HepG2 (cell line): ENCODE data around the gene DISP2. TPM values are rescaled to one million over a fixed set of nuclear protein-coding genes. Genes with fewer than 3 reads are reported as not detected.
A peak's percentile ranks its signal among the peaks of the same experiment; 100 is the strongest.

Experiments
- BATF2 ChIP-seq: sonication (generic); formaldehyde crosslinking; IDR thresholded peaks from 2 replicates; pipeline ENCODE4 v1.8.0; 2022; ENCODE audit warnings: mild to moderate bottlenecking, missing genetic modification reagents, moderate library complexity
- GATAD1 ChIP-seq: IDR thresholded peaks from 2 replicates; pipeline ENCODE4 v1.6.1; 2016; ENCODE audit warnings: missing genetic modification reagents, missing compliant biosample characterization
- HDAC2 ChIP-seq: sonication (generic); formaldehyde crosslinking; IDR thresholded peaks from 2 replicates; pipeline ENCODE4 v1.4.0; 2020; ENCODE audit warnings: missing genetic modification reagents
- HIVEP1 ChIP-seq: sonication (generic); formaldehyde crosslinking; IDR thresholded peaks from 2 replicates; pipeline ENCODE4 v1.4.0; 2020; ENCODE audit warnings: mild to moderate bottlenecking, missing genetic modification reagents
- HNF4G ChIP-seq, 2 experiments: sonication (generic) in 1 of 2; formaldehyde crosslinking in 1 of 2; IDR thresholded peaks; 2 replicates each; pipeline versions ENCODE4 v1.4.0 to v1.6.1; 2011 to 2020; ENCODE audit warnings: borderline replicate concordance in 2 of 2, low read depth in 2 of 2, mild to moderate bottlenecking in 2 of 2, low read length in 1 of 2, missing genetic modification reagents in 1 of 2, moderate library complexity in 1 of 2
- HNRNPUL1 ChIP-seq: fragments of 200-400 bp; formaldehyde crosslinking; IDR thresholded peaks from 2 replicates; pipeline ENCODE4 v1.6.1; 2017; ENCODE audit warnings: low read depth, mild to moderate bottlenecking, low read length, moderate library complexity
- MYC ChIP-seq: sonication (generic); formaldehyde crosslinking; IDR thresholded peaks from 2 replicates; pipeline ENCODE4 v1.9.0; 2021; ENCODE audit warnings: missing genetic modification reagents, borderline replicate concordance
- NFKB2 ChIP-seq: sonication (generic); formaldehyde crosslinking; IDR thresholded peaks from 2 replicates; pipeline ENCODE4 v1.4.0; 2020; ENCODE audit warnings: missing genetic modification reagents, borderline replicate concordance
- RBM22 ChIP-seq: fragments of 200-400 bp; formaldehyde crosslinking; optimal IDR thresholded peaks from 2 replicates; pipeline ENCODE3; 2017; ENCODE audit warnings: mild to moderate bottlenecking, low read length, moderate library complexity
- RNF219 ChIP-seq: sonication (generic); formaldehyde crosslinking; IDR thresholded peaks from 2 replicates; pipeline ENCODE4 v1.5.0; 2020; ENCODE audit warnings: mild to moderate bottlenecking, missing genetic modification reagents
- SIX1 ChIP-seq: sonication (generic); formaldehyde crosslinking; IDR thresholded peaks from 2 replicates; pipeline ENCODE4 v1.4.0; 2020; ENCODE audit warnings: missing genetic modification reagents, borderline replicate concordance
- TFDP2 ChIP-seq: sonication (generic); formaldehyde crosslinking; IDR thresholded peaks from 2 replicates; pipeline ENCODE4 v1.4.0; 2020; ENCODE audit warnings: missing genetic modification reagents
- ZBTB38 ChIP-seq: sonication (generic); formaldehyde crosslinking; IDR thresholded peaks from 2 replicates; pipeline ENCODE4 v1.5.1; 2020; ENCODE audit warnings: mild to moderate bottlenecking, missing genetic modification reagents
- ZC3H13 ChIP-seq: sonication (generic); formaldehyde crosslinking; IDR thresholded peaks from 2 replicates; pipeline ENCODE4 v1.8.1; 2023; ENCODE audit warnings: mild to moderate bottlenecking, missing genetic modification reagents, moderate library complexity
- ZNF12 ChIP-seq: sonication (generic); formaldehyde crosslinking; IDR thresholded peaks from 2 replicates; pipeline ENCODE4 v1.5.0; 2020; ENCODE audit warnings: missing genetic modification reagents
- ZNF646 ChIP-seq: sonication (generic); formaldehyde crosslinking; IDR thresholded peaks from 2 replicates; pipeline ENCODE4 v1.9.0; 2021; ENCODE audit warnings: mild to moderate bottlenecking, missing genetic modification reagents
- polyA plus RNA-seq, 8 experiments: library from polyadenylated mRNA; depleted of rRNA in 3 of 8; stranded (reverse) in 7 of 8; unstranded in 1 of 8; fragments of >200 nt; fragmentation: Illumina TruSeq in 4 of 8; extraction: Trizol in 4 of 8; gene quantifications; 2 replicates each; pipeline versions ENCODE4 v1.2.1 to v1.2.3, GENCODE V29; 2011 to 2016; ENCODE audit warnings: low read depth in 4 of 8, missing spikeins in 1 of 8, mixed read lengths in 1 of 8; ENCODE audit not compliant: insufficient read depth in 1 of 8
- total RNA-seq, 5 experiments: library from RNA; depleted of rRNA; stranded (reverse); fragments of >200 nt; fragmentation: Illumina TruSeq; extraction: Trizol; gene quantifications; 2 replicates each; pipeline ENCODE4 v1.2.3, GENCODE V29; 2016; ENCODE audit warnings: low read depth in 1 of 5

Gene DISP2
- total and polyA plus RNA-seq, 2 of the 13 experiments (the other 11 are each of a cell fraction or from before 2014, with no cell fraction given): 0.09 to 0.32 TPM

- TF ChIP-seq TFDP2 (CRISPR knock-in tag): 0 out of 2 replicates have a peak, but pooled peaks have one; percentile 27
- TF ChIP-seq GATAD1 (CRISPR knock-in tag): 0 out of 2 replicates have a peak, but pooled peaks have one; percentile 26
- TF ChIP-seq HIVEP1 (CRISPR knock-in tag): 0 out of 2 replicates have a peak, but pooled peaks have one; percentile 43
- TF ChIP-seq SIX1 (CRISPR knock-in tag): no peak
- TF ChIP-seq RNF219 (CRISPR knock-in tag): no peak
- TF ChIP-seq HNRNPUL1: no peak
- TF ChIP-seq RBM22: peak; percentile 83
- TF ChIP-seq NFKB2 (CRISPR knock-in tag): peak; percentile 43; the same call in 1 of the 2 replicates
- no peak for TF ChIP-seq BATF2
- TF ChIP-seq ZNF12 (CRISPR knock-in tag): no peak
- peak; percentile 51 for TF ChIP-seq ZBTB38 (CRISPR knock-in tag)
- no peak for TF ChIP-seq HNF4G (IDR thresholded peaks at IDR 0.05; ENCODE audit: borderline replicate concordance, low read depth, low read length)
- 0 out of 2 replicates have a peak, but pooled peaks have one; percentile 46 for TF ChIP-seq HNF4G (CRISPR knock-in tag; IDR thresholded peaks at IDR 0.05; ENCODE audit: borderline replicate concordance, low read depth)
- no peak for TF ChIP-seq ZNF646 (CRISPR knock-in tag)
- TF ChIP-seq ZC3H13 (CRISPR knock-in tag): 0 out of 2 replicates have a peak, but pooled peaks have one; percentile 17
- peak; percentile 51; the same call in 1 of the 2 replicates for TF ChIP-seq MYC (CRISPR knock-in tag)
- TF ChIP-seq HDAC2: peak; percentile 18; the same call in 1 of the 2 replicates
These were observed 63.5 kb downstream of the DISP2 start (continued) for GRCh38 chr15:40421246-40422157.
